ENCODE measurements around the gene CLEC16A.

Gene CLEC16A

DNA sequence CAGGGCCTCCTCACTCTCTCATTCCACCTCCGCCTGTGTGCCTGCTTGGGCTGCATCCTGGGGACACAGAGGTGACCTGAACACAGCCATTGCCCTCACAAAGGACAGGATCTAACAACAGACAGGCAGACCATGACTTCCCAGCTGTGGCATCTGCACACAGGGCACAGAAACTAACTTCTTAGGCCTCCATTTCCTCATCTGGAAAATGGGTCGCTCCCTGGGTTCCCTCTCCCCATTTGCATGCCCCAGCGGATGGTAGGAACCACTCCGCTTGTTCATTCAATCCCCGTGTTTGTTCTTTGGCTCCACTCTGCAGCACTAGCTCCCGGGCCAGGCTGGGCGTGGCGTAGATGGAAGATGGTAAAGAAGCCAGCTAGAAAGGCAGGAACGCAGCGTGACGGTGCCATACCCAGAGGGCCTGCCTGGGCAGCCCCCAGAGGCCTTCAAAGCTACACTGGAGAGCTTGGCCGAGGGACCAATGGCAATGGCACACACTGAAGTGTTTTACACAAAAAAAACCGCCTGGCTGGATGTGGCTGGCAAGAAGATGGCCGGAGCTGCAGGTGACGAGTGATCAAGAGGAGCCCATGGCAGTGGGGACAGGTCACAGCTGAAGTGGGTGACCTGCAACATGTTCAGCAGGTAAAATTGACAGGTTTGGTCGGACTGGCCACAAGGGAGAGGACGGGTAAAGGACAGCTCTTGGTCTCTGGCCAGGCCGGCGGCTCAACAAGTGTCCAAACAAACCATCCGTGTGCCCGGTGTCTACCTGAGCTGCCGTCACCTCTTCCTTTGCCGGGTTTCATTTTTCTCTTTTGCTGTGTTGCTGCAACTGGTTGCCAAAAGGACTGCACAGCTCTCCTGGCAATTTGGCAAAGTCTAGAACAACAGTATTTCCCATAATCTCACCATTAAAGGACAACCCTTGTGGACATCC lies 244.7 kb downstream of the CLEC16A start:
- no peak for DNase-seq (ENCODE audit: low read depth in 2 of 2, low spot score in 1 of 2)

DNA sequence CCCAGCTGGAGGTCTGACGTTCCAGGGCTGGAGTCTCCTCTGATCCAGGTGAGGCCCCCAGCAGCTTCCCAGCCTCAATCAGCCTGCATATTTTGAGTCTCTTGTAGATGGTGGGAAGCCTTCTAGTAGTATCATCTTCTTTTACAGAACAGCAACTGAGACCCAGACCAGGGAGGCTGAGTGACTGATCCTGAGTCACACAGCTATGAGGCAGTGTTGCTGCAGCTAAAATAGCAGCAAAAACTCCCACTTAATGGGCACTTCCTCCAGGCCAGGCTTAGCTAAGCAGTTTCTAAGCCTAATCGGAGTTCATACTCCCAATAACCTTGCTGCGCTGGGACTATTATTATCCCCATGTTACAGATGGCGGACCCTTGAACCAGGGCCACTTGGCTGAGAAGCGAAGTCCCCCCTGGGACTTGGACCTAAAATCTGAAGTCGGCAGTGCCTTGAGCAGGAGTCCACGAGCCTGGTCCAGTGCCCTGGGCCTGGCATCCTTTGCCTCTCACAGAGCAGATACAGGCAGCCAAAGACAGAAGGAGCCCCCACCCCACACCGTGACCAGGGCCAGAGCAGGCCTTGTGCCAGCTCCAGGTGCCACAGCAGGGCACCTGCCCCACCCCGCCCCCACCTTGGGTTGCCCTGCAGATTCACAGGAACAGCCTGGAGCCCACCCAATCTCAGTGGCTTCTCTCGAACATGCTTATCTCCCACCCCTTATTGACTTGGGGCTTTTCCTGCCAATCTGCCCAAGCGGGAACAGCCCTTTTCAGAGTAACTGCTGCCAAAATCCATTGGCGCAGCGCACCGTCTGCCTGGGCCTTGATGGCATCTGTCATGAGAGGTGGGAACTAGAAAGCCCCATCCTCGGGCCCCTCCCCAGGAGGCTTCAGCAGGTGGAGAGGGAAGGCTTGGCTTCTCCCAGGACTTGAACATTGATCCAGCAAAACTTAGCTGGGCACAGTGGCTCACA lies 246.5 kb downstream of the CLEC16A start:
- no peak for DNase-seq (ENCODE audit: low read depth in 2 of 2, low spot score in 1 of 2)

DNA sequence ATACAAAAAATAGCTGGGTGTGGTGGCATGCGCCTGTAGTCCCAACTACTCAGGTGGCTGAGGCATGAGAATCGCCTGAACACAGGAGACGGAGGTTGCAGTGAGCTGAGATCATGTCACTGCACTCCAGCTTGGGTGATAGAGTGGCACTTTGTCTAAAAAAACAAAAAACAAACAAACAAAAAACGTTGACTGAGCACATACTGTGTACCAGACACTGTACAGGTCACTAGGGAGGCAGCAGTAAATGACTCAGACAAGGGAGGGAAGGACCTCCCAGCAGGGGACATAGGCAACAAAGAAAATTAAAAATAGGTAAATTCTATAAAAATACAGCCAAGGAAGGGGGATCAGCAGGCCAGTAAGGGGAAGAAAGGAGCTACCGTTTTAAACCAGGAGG lies 247.3 kb downstream of the CLEC16A start:
- no peak for DNase-seq (ENCODE audit: low read depth in 2 of 2, low spot score in 1 of 2)

DNA sequence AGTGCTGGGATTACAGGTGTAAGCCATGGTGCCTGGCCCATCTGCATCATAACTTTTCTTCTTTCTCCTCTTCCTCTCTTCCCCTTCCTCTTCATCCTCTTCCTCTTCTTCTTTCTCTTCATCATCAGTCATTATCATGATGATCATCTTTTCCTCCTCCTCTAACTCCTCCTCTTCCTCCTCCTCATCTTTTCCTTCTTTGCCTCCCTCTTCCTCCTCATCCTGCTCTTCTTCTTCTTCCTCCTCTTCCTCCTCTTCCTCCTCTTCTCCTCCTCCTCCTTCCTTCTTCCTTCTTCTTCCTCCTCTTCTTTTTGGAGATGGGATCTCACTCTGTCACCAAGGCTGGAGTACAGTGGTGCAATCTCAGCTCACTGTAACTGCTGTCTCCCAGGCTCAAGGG lies 249.1 kb downstream of the CLEC16A start:
- no peak for DNase-seq (ENCODE audit: low read depth in 2 of 2, low spot score in 1 of 2)

- no peak for DNase-seq (ENCODE audit: low read depth in 2 of 2, low spot score in 1 of 2)
Measured at GRCh38 chr16:11194913-11195312, 250.5 kb downstream of the CLEC16A start.

GRCh38 chr16:11196286-11196828 lies 252.0 kb downstream of the CLEC16A start:
- no peak for DNase-seq (ENCODE audit: low read depth in 2 of 2, low spot score in 1 of 2)

- DNase-seq (ENCODE audit: low read depth in 2 of 2, low spot score in 1 of 2): no peak
Measured at GRCh38 chr16:11198375-11198774, 254.0 kb downstream of the CLEC16A start.

- DNase-seq (ENCODE audit: low read depth in 2 of 2, low spot score in 1 of 2): no peak
Measured at GRCh38 chr16:11198828-11199227, 254.5 kb downstream of the CLEC16A start.

GRCh38 chr16:11200592-11200991 lies 256.2 kb downstream of the CLEC16A start:
- DNase-seq (ENCODE audit: low read depth in 2 of 2, low spot score in 1 of 2): no peak

GRCh38 chr16:11201498-11202259 lies 257.3 kb downstream of the CLEC16A start:
- DNase-seq (ENCODE audit: low read depth in 2 of 2, low spot score in 1 of 2): no peak

DNA sequence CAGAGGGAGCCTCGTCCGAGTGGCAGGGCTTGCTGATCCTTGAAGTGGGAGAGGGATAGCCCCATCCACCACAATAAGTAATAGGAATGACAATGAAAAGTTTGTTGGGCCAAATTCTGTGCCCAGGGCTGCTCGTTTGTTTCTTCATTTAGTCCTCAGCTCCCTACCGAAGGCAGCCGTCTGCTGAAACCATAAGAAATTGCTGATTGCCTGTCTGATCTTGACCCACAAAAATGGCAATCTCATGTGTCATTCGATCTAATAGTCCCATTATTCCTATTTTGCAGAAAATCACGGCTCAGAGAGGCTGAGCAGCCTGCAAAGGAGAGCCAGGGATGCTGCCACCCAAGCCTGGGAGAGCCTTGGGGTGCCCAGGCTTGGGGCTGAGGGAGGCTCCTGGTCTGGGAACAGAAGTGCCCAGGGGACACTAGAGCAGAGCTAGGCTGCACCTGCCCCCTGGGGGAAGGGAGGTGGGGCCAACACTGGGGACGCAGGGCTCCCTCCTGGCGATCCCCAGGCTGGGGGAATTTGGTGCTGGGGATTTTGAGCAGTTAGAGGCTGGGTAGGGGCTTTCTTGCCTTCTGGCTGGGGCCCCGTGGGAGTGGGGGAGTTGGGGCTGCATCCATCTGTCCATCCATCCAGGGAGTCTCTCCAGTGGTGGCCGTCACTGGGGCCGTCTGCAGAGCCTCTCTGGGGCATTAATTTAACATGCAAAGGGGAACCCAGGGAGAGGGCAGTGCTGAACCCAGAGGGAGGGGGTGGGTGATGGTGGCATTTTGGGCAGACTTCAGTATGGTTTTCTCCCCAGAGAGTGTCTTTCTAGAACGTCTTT lies 258.1 kb downstream of the CLEC16A start:
- no peak for DNase-seq (ENCODE audit: low read depth in 2 of 2, low spot score in 1 of 2)

GRCh38 chr16:11203111-11203623 lies 258.8 kb downstream of the CLEC16A start:
- DNase-seq (ENCODE audit: low read depth in 2 of 2, low spot score in 1 of 2): no peak

DNA sequence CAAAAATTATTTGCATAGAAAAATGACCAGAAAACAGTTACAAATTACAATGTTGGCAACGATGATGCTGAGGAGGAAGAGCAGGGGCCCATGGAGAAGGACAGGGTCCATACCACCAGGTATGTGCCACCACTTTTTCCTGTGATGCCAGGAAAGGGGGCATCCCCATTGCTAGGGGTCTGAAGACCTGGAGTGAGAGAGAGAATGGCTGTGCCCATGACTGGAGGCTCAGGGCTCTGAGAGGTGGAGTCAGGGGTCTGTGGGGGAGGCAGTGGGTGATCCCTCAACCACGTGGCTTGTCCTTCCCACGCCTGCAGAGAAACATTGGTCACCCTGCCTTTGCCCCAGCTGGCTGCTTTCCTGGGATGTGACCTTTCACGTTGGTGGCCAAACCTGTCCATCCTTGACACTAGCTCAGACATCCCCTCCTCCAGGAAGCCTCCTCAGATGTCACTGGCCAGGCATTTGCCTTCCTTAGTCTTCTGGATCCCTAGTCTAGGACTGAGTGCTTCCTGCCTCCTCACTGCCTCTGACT lies 260.2 kb downstream of the CLEC16A start:
- no peak for DNase-seq (ENCODE audit: low read depth in 2 of 2, low spot score in 1 of 2)

DNA sequence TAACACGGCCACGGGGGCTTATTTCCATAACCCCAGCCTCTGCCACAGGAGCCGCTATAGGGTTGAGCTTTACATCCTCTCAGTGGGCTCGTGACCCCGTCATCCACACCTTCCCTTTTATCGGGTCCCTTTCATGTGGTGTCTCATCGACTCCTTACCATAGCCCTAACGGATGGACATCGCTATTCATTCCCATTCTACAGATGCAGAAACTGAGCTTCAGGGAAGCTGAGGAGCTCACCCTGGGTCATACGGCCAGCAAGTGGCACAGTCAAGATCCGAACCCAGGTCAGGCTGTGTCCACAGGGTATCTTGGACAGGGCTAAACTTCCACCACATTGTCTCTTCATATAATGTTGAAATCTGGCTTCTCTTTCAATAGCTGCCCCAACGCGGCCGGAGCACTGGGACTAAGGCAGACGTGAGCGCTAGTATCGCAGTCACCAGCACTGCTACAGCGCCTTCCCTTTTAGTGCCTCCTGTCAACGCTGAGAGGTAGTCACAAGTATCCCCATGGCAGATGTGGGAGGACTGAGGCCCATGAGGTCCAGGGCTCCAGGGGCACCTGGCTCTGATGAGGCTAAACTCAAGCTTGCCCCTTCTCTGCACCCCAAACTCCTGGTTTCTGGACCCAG lies 260.8 kb downstream of the CLEC16A start:
- no peak for DNase-seq (ENCODE audit: low read depth in 2 of 2, low spot score in 1 of 2)

GRCh38 chr16:11205754-11206581 lies 261.6 kb downstream of the CLEC16A start:
- no peak for DNase-seq (ENCODE audit: low read depth in 2 of 2, low spot score in 1 of 2)

GRCh38 chr16:11207646-11208045 lies 263.3 kb downstream of the CLEC16A start:
- no peak for DNase-seq (ENCODE audit: low read depth in 2 of 2, low spot score in 1 of 2)

DNA sequence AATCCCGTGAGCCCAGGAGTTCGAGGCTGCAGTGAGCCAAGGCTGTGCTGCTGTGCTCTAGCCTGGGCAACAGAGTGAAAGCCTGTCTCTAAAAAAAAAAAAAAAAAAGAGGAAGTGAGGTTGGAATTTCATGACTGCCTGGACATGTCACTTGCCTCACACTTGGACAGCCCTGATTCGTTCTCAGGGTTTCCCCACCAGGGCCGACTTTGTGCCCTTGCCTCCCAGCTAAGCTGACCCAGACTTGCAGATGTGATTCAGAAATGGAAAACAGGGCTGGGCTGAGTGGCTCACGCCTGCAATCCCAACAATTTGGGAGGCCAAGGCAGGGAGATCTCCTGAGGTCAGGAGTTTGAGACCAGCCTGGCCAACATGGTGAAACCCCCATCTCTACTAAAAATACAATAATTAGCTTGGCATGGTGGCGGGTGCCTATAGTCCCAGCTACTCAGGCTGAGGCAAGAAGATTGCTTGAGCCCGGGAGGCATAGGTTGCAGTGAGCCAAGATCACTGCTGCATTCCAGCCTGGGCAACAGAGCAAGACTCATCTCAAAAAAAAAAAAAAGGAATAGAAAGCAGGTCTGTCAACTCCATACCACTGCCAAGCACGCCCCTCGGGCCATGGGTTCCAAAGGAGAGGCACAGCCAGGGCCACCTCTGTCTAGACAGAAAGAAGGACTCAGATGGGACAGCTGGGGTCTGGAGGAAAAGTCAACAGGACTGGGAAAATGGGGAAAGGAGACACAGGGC lies 264.7 kb downstream of the CLEC16A start:
- DNase-seq (ENCODE audit: low read depth in 2 of 2, low spot score in 1 of 2): no peak

Data from stimulated activated CD8-positive, alpha-beta memory T cell treated with anti-CD3 and anti-CD28 coated beads, Interleukin-4, amount 100 ng/mL, for 4 hours (primary cell).